SH-SY5Y (cell line): Measurements from ENCODE around the gene MARCHF3.

Experiments used
- GATA2 ChIP-seq: IDR thresholded peaks from 2 replicates; pipeline ENCODE4 v1.6.1; 2011; ENCODE audit warnings: mild to moderate bottlenecking, low read depth, low read length
- GATA3 ChIP-seq: IDR thresholded peaks from 2 replicates; pipeline ENCODE4 v1.6.1; 2011; ENCODE audit warnings: low read depth, mild to moderate bottlenecking, low read length, moderate library complexity

DNA sequence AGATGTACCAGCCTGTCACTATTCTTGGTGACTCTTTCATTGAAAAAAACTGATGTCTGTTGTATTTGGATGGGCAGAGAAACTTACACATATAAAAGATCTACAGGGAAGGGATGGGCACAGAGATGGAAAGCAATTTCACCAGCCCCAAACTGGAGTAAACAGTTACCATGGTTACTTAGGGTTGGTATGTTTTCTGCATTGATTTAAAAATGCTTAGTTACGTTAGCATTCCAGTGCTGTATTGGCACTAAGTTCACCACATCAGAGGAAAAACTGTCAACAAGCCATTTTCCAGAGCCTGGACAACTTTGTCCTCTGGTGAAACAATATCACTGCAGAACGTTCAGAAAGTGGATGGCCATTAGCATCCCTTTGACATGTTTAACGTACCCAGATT is 28.0 kb downstream of the MARCHF3 start:
- TF ChIP-seq GATA3, result no peak
- no peak for TF ChIP-seq GATA2
